Posterior cingulate gyrus (tissue), 11 donors: Measurements from ENCODE around the gene LRRC61.

ENCODE experiments used
- DNase-seq, 10 donors: peaks; one replicate each; pipeline versions ENCODE4 v3.0.0 to v3.0.0-alpha.2; 2020 to 2021; ENCODE audit warnings: mixed read lengths in 3 of 10
- intact Hi-C: fragments of 100-400 bp; cut with DNase I; formaldehyde crosslinking; loops from one replicate; pipeline ENCODE4 v1.15.1; 2023

The LRRC61 gene

GRCh38 chr7:150327308-150327707, 4.2 kb downstream of the LRRC61 start:
- intact Hi-C loops = no loop called here
- no peak for DNase-seq

GRCh38 chr7:150329331-150330120, 6.4 kb downstream of the LRRC61 start:
- intact Hi-C loops = no loop called here
- peak in 9 of 10 donors; percentile 17 to 94 (median 57) for DNase-seq

GRCh38 chr7:150330211-150330885, 7.2 kb downstream of the LRRC61 start:
- DNase-seq = no peak

GRCh38 chr7:150332852-150333635, 9.9 kb downstream of the LRRC61 start:
- no peak for DNase-seq
- intact Hi-C loops = no loop called here

More at GRCh38 chr7:150330211-150330885, 7.2 kb downstream of the LRRC61 start:
- intact Hi-C loops = no loop called here

GRCh38 chr7:150333659-150334058, 10.5 kb downstream of the LRRC61 start:
- DNase-seq = no peak
- intact Hi-C loops = no loop called here

- no peak for DNase-seq
- intact Hi-C loops = no loop called here
Measured at GRCh38 chr7:150334108-150334507, 11.0 kb downstream of the LRRC61 start.

- intact Hi-C loops = no loop called here
Measured at GRCh38 chr7:150335108-150335773, 12.1 kb downstream of the LRRC61 start.

GRCh38 chr7:150335774-150336112, 12.6 kb downstream of the LRRC61 start:
- DNase-seq = no peak
- intact Hi-C loops = no loop called here

More at GRCh38 chr7:150335108-150335773, 12.1 kb downstream of the LRRC61 start:
- DNase-seq = no peak

GRCh38 chr7:150336746-150337145, 13.6 kb downstream of the LRRC61 start:
- no peak for DNase-seq
- intact Hi-C loops = no loop called here

- DNase-seq = no peak
- intact Hi-C loops = no loop called here
Measured at GRCh38 chr7:150337179-150337578, 14.0 kb downstream of the LRRC61 start.

- intact Hi-C loops = no loop called here
- DNase-seq = no peak
Measured at GRCh38 chr7:150337659-150338081, 14.5 kb downstream of the LRRC61 start.

GRCh38 chr7:150338166-150338829, 15.1 kb downstream of the LRRC61 start:
- intact Hi-C loops = no loop called here

GRCh38 chr7:150339409-150339809, 16.3 kb downstream of the LRRC61 start:
- intact Hi-C loops = no loop called here

More at GRCh38 chr7:150338166-150338829, 15.1 kb downstream of the LRRC61 start:
- DNase-seq = no peak

GRCh38 chr7:150340024-150340749, 17.0 kb downstream of the LRRC61 start:
- DNase-seq = no peak
- intact Hi-C loops = no loop called here

More at GRCh38 chr7:150339409-150339809, 16.3 kb downstream of the LRRC61 start:
- DNase-seq = no peak

GRCh38 chr7:150340875-150341262, 17.7 kb downstream of the LRRC61 start:
- intact Hi-C loops = no loop called here
- no peak for DNase-seq

- intact Hi-C loops = no loop called here
- DNase-seq = peak in 1 of 10 donors; percentile 28
Measured at GRCh38 chr7:150341263-150342120, 18.3 kb downstream of the LRRC61 start, which contains the start of gene RARRES2. Gene RARRES2 (minus strand): TSS chr7:150341629. CDS start chr7:150340609, 1,020 bp downstream.

GRCh38 chr7:150342121-150342408, 18.9 kb downstream of the LRRC61 start:
- no peak for DNase-seq
- intact Hi-C loops = no loop called here

GRCh38 chr7:150343225-150343624, 20.1 kb downstream of the LRRC61 start:
- DNase-seq = no peak
- intact Hi-C loops = no loop called here
